NCI-H345 treated with DMSO at 0.1 percent for 48 hours (cell line): ENCODE results near the gene MCTP1.
"Not testable (repeated sequence)": the region's sequence is repeated elsewhere in the genome, so short reads cannot be mapped to it uniquely, and the experiment has no call there.

Experiments
- DNase-seq: peaks from one replicate; lab custom pipeline; 2025; ENCODE audit not compliant: unreplicated experiment; lab: John Stamatoyannopoulos, UW

MCTP1 gene

GRCh38 chr5:94972268-94972667, 312.6 kb downstream of the MCTP1 start:
- DNase-seq = no peak

GRCh38 chr5:94969174-94969573, 315.7 kb downstream of the MCTP1 start:
- no peak for DNase-seq

DNA sequence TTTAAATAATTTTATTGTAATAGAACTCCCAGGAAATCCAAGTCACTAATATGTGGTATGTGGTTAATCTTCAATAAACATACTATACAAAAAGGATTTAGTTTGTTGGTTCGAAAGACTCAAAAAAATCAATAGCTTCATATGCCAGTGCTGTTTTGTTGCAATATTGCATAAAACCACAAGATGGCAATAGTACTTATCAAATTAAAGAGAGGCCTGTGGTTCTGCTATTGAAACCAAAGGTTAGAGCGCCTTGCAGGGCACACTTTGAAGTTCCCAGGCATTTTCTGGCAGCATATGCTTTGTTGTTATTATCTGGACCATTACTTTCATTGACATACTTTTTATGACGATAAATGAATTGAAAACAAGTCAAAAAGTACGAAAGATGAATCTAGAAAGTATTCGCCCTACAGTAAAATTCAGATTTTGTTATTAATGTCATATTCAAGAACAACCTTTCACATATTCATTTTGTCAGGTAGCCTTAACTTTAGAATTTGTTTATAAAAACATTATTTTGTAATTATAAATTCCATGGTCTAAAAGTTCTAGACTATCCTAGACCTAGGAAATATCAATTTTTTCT, 316.3 kb downstream of the MCTP1 start:
- DNase-seq = peak; percentile 38

- DNase-seq = no peak
Observed at GRCh38 chr5:94967525-94967924, 317.4 kb downstream of the MCTP1 start.

GRCh38 chr5:94959279-94959678, 325.6 kb downstream of the MCTP1 start:
- not testable (repeated sequence) for DNase-seq

DNA sequence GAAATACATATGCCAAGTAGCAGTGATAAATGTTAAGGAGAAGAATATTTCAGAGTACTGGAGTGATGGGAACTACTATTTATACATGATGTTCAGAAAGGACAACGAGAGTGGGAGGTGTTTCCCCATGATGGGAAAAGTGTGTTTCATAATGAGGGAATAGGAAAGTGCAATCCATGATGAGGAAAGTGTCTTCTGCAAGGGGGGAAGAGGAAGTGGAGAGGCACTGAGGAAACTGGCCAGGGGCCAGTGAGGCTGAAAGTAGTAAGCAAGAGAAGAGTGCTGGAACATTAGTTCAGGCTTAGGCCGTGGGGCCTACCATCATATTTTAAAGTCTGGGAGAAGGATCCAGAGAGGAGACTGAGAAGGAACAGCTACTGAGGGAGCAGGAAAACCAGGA, 339.2 kb downstream of the MCTP1 start:
- no peak for DNase-seq

- DNase-seq = no peak
Observed at GRCh38 chr5:94944160-94944559, 340.7 kb downstream of the MCTP1 start.

DNA sequence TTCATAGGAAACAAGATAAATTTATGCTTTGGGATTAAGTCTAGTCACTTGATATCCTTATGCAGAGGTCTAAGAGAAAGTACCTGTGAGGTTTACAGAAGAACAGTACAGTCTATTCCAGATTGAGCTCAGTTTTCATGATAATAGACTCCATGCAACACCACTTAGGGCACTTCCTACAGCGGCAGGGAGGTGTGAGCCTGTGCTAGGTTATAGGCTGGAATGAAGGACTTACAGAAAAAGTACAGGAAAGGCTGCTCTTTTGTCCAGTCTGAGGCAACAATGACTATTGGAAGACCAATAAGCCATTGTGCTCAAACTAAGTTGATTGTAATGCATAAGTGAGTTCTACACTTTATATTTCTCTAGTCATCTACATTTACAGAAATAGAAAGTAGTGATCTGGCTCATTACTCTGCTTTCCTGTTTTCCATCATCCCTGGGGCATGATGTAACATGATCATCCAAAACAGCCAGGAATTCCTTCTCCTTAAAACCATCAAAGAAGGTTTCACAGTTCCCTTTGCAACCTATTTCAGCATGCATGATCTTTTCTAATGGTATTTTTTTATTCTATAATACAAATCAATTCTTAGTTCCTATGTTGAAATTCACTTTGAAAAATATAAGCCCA, 343.7 kb downstream of the MCTP1 start:
- no peak for DNase-seq

DNA sequence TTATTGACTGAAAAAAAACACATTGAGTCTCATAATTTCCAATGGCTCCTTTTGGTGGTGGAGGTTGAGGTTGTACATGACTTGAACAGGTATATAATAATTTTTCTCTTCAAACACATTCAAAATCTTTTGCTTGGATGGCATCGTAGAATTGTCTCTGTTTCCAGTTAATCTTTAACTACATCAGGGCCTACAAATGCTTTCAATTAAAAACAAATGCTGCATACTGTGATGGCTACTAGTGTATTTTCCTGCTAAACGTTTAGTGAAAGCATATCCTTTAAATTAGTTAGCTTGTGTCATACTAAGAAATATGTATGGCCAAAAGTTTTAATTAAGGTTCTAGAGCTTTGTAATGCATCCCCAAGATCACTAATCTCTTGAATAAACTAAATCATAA, 352.6 kb downstream of the MCTP1 start:
- no peak for DNase-seq

GRCh38 chr5:94928891-94929290, 356.0 kb downstream of the MCTP1 start:
- no peak for DNase-seq

GRCh38 chr5:94920570-94920969, 364.3 kb downstream of the MCTP1 start:
- DNase-seq = no peak

DNA sequence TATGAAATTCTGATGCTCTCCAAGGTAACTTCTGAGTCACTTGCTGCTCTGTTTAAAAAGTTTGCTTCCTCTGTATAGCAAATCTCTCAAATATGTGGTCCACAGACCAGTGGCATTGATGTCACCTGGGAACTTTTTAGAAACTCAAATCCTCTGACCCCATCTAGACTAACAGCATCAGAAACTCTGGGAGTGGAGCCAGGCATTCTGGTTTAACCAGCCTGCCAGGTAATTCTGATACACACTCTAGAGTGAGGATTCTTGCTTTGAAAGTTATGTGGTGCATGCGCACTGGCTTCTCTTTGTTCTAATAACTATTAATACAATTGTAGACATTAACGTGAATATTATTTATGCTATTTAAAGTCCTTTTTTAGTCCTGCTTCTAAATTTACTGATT, 368.3 kb downstream of the MCTP1 start:
- no peak for DNase-seq

GRCh38 chr5:94911276-94911675, 373.6 kb downstream of the MCTP1 start:
- DNase-seq = no peak

DNA sequence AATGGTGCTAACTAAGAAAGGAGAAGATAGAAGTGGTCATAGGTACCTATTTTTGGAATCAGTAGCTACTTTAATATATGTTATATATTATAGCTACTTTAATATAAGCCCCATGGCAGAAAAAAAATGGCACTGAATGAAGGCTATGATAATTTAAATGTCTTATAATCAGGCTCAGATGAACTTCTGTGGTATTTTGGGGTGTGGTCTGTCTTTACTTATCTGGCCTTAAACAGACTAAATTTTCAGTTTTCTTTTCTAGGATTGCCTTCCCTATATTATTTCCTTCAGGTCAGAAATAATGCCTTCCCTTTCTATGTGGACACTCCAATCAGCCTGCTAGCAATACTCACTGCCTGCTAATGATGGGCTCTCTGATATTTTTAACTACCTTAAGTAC, 374.2 kb downstream of the MCTP1 start:
- no peak for DNase-seq

DNA sequence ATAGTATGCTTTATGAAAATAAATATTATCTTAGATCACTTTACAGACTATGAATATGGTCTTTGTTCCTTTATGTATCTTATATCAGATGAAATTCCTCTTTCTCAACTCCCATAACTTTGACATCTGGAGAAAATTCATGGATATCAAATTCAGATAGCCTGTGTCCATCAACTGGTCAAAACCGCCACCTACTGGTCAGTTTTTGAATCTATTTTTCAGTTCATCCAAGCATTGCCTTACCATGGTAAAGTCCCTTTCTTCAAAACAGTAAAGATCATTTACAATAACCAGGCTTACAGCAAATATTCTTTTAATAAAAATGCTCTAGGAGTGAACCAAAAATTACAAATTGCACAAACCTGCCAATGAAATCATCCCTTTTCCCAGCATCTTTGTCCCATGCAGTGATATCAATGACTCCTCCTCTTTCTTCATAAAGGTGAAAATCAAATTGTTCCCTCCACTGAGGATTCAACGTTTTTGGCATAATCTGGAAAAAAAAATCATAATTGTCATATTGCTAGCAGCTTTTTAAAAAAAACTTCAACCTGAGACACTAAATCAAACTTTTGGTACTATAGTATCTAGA, 375.9 kb downstream of the MCTP1 start:
- DNase-seq = peak; percentile 10

GRCh38 chr5:94906750-94907149, 378.1 kb downstream of the MCTP1 start:
- DNase-seq = no peak

DNA sequence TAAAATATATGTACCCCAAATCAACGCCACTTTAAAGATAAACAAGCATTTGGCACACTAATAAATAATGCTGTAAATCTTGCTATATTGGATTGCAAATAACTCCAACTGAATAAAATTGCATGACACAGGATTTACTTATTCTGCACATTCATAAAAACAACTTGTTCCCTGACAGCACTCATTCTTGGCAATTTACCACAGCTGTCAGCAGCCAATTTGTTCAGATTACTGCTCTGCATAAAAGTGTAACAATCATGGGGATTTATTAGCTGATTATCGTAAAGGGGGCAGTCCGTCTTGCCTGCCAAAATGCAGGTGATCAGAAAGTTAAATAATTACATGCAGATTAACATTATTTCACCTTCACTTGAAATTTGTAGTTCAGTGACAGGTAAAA, 381.2 kb downstream of the MCTP1 start:
- DNase-seq = no peak

GRCh38 chr5:94901191-94901979, 383.5 kb downstream of the MCTP1 start:
- no peak for DNase-seq

DNA sequence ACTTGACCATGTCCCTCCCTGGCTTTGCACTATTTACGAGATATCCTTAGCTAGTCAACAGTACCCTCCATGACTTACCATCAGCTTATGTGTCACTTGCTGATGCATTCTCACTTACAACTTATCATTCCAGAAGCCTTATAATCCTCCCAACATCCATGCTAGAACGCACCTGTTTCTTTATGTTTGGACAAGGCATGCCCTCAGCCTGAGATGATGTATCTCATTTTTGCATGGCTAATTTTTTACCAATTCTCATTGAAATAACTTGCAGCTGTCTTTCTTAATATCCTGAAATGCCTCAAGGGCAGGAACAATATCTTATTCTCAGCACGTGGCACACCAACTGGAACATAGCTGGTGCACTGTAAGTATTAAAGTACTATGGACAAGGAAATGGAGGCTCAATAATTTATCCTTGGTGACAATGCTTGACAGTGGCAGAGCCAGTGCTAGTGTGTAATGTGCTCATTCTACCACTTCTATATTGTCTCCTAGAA, 384.8 kb downstream of the MCTP1 start:
- no peak for DNase-seq

- no peak for DNase-seq
Observed at GRCh38 chr5:94893412-94894135, 391.3 kb downstream of the MCTP1 start.

DNA sequence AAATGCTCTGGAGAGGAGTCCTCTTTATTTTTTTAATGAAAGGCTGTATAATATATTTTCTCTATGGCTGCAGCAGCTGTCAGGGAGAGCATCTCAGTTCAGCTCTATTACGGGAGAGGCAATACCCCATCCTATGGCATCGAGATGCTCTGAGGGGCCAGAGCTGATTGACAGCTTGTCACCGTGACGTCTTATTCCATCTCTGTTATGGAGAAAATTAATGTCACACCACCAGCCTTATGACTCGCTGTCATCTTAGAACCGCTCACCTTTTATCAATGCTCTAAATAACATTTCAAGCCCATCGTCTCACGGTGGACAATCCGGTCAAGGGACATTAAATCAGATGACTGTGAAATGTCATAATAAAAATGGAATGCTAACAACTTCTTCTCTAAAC, 392.9 kb downstream of the MCTP1 start:
- DNase-seq = no peak
